SK-N-MC (cell line): ENCODE measurements around the gene IFT80.

ENCODE experiments used
- EZH2 ChIP-seq: fragments of 200-600 bp; sonication (generic); IDR thresholded peaks from one replicate; pipeline ENCODE4 v1.6.1; 2017; ENCODE audit warnings: antibody characterized with exemption
- POLR2AphosphoS5 ChIP-seq: IDR thresholded peaks from 2 replicates; pipeline ENCODE4 v1.6.1; 2012; ENCODE audit warnings: mild to moderate bottlenecking, low read depth, low read length, borderline replicate concordance

- TF ChIP-seq EZH2 (no peak), POLR2AphosphoS5 (no peak)
Observed at GRCh38 chr3:160365869-160366522, 33.0 kb downstream of the IFT80 start.
